HepG2 (cell line): ENCODE measurements around the gene ASTN2. TPM values are rescaled to one million over a fixed set of nuclear protein-coding genes. Genes with fewer than 3 reads are reported as not detected.

Source experiments
- AGO2 ChIP-seq: fragments of 200-400 bp; formaldehyde crosslinking; optimal IDR thresholded peaks from 2 replicates; pipeline ENCODE3; 2017; ENCODE audit warnings: mild to moderate bottlenecking, low read depth, low read length, moderate library complexity
- DNMT1 ChIP-seq: sonication (generic); formaldehyde crosslinking; IDR thresholded peaks from 2 replicates; pipeline ENCODE4 v1.5.1; 2020; ENCODE audit warnings: mild to moderate bottlenecking, missing genetic modification reagents
- HNF4A ChIP-seq: sonication (generic); formaldehyde crosslinking; IDR thresholded peaks from 2 replicates; pipeline ENCODE4 v1.4.0; 2020; ENCODE audit warnings: missing genetic modification reagents
- NAIF1 ChIP-seq: sonication (generic); formaldehyde crosslinking; IDR thresholded peaks from 2 replicates; pipeline ENCODE4 v1.5.0; 2020; ENCODE audit warnings: mild to moderate bottlenecking, missing genetic modification reagents, borderline replicate concordance
- PAX8 ChIP-seq: sonication (generic); formaldehyde crosslinking; IDR thresholded peaks from 2 replicates; pipeline ENCODE4 v1.8.0; 2022; ENCODE audit warnings: mild to moderate bottlenecking, missing genetic modification reagents, borderline replicate concordance
- RARA ChIP-seq: IDR thresholded peaks from 2 replicates; pipeline ENCODE4 v1.6.1; 2016; ENCODE audit warnings: missing genetic modification reagents, missing compliant biosample characterization
- TAF1 ChIP-seq: sonication (generic); formaldehyde crosslinking; IDR thresholded peaks from 2 replicates; pipeline ENCODE4 v1.4.0; 2020; ENCODE audit warnings: missing genetic modification reagents
- TBL1XR1 ChIP-seq: fragments of 150-350 bp; IDR thresholded peaks from 2 replicates; pipeline ENCODE4 v1.6.1; 2014; ENCODE audit warnings: borderline replicate concordance, low read length; ENCODE audit not compliant: partially characterized antibody
- TCF12 ChIP-seq, 2 experiments: fragments of 450-650 bp in 1 of 2; sonication (generic) in 1 of 2; formaldehyde crosslinking in 1 of 2; IDR thresholded peaks; 2 replicates each; pipeline versions ENCODE4 v1.6.1 to v1.8.0; 2017 to 2022; ENCODE audit warnings: antibody characterized with exemption in 1 of 2, mild to moderate bottlenecking in 1 of 2, missing genetic modification reagents in 1 of 2, moderate library complexity in 1 of 2
- TFAP4 ChIP-seq: sonication (generic); IDR thresholded peaks from 2 replicates; pipeline ENCODE4 v1.6.1; 2016; ENCODE audit warnings: low read depth, borderline replicate concordance
- THAP11 ChIP-seq: IDR thresholded peaks from 2 replicates; pipeline ENCODE4 v1.6.1; 2016; ENCODE audit warnings: missing biosample characterization, missing genetic modification reagents
- TOE1 ChIP-seq: sonication (generic); formaldehyde crosslinking; IDR thresholded peaks from 2 replicates; pipeline ENCODE4 v1.4.0; 2020; ENCODE audit warnings: mild to moderate bottlenecking, missing genetic modification reagents
- ZBTB26 ChIP-seq: IDR thresholded peaks from 2 replicates; pipeline ENCODE4 v1.6.1; 2016; ENCODE audit warnings: missing compliant biosample characterization, missing genetic modification reagents, borderline replicate concordance
- ZNF124 ChIP-seq: sonication (generic); formaldehyde crosslinking; IDR thresholded peaks from 2 replicates; pipeline ENCODE4 v1.4.0; 2020; ENCODE audit warnings: missing genetic modification reagents
- ZNF33B ChIP-seq: sonication (generic); formaldehyde crosslinking; IDR thresholded peaks from 2 replicates; pipeline ENCODE4 v1.5.1; 2020; ENCODE audit warnings: mild to moderate bottlenecking, missing genetic modification reagents
- ZNF567 ChIP-seq: sonication (generic); formaldehyde crosslinking; IDR thresholded peaks from 2 replicates; pipeline ENCODE4 v1.8.1; 2023; ENCODE audit warnings: mild to moderate bottlenecking, missing genetic modification reagents, borderline replicate concordance
- ZSCAN29 ChIP-seq: sonication (generic); formaldehyde crosslinking; conservative IDR thresholded peaks from 2 replicates; pipeline ENCODE4 v1.4.0; 2020; ENCODE audit warnings: mild to moderate bottlenecking, missing genetic modification reagents
- polyA plus RNA-seq, 8 experiments: library from polyadenylated mRNA; depleted of rRNA in 3 of 8; stranded (reverse) in 7 of 8; unstranded in 1 of 8; fragments of >200 nt; fragmentation: Illumina TruSeq in 4 of 8; extraction: Trizol in 4 of 8; gene quantifications; 2 replicates each; pipeline versions ENCODE4 v1.2.1 to v1.2.3, GENCODE V29; 2011 to 2016; ENCODE audit warnings: low read depth in 4 of 8, missing spikeins in 1 of 8, mixed read lengths in 1 of 8; ENCODE audit not compliant: insufficient read depth in 1 of 8
- total RNA-seq, 5 experiments: library from RNA; depleted of rRNA; stranded (reverse); fragments of >200 nt; fragmentation: Illumina TruSeq; extraction: Trizol; gene quantifications; 2 replicates each; pipeline ENCODE4 v1.2.3, GENCODE V29; 2016; ENCODE audit warnings: low read depth in 1 of 5
- TF ChIP-seq, protein P1 (sequence below): sonication (generic); formaldehyde crosslinking; IDR thresholded peaks from 2 replicates; pipeline ENCODE4 v1.5.0; 2020; ENCODE audit warnings: mild to moderate bottlenecking, missing genetic modification reagents, borderline replicate concordance

ASTN2 gene
- total and polyA plus RNA-seq, 2 of the 13 experiments (the other 11 are each of a cell fraction or from before 2014, with no cell fraction given): 5.2 to 13.5 TPM

DNA sequence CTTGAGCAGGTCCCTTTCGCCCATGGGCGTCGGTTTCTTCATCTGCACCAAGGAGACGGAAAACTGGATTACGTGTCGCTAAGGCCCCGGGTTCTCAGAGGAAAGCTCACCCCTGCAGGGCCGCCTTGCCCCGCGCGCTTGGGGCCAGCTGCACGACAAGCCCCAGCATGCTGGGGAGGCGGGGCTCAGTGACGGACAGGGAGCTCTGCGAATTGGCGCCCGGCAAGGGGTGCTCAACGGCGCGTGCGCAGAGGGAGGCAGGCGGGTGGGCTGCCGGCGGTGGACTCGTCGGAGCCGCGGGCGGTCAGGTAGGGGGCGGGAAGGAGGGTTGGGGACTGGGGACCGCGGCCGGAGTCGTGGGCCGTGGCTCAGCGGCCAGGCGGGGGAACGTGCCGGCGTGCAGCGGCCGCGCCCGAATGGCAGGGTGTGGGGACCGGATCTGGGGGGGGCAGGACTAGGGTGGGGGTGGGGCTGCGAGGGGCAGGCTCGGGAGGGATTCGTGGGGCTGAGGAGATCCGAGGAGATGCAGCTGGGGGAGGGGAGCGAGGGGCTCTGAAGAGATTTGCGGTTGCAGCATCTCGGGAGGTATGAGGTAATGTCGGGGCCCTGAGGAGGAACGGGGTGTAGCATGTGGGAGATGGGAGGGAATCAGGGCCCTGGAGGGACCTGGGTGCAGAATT, 727.6 kb downstream of the ASTN2 start, which contains the start of gene TRIM32 (continued):
- TF ChIP-seq, protein P1, sequence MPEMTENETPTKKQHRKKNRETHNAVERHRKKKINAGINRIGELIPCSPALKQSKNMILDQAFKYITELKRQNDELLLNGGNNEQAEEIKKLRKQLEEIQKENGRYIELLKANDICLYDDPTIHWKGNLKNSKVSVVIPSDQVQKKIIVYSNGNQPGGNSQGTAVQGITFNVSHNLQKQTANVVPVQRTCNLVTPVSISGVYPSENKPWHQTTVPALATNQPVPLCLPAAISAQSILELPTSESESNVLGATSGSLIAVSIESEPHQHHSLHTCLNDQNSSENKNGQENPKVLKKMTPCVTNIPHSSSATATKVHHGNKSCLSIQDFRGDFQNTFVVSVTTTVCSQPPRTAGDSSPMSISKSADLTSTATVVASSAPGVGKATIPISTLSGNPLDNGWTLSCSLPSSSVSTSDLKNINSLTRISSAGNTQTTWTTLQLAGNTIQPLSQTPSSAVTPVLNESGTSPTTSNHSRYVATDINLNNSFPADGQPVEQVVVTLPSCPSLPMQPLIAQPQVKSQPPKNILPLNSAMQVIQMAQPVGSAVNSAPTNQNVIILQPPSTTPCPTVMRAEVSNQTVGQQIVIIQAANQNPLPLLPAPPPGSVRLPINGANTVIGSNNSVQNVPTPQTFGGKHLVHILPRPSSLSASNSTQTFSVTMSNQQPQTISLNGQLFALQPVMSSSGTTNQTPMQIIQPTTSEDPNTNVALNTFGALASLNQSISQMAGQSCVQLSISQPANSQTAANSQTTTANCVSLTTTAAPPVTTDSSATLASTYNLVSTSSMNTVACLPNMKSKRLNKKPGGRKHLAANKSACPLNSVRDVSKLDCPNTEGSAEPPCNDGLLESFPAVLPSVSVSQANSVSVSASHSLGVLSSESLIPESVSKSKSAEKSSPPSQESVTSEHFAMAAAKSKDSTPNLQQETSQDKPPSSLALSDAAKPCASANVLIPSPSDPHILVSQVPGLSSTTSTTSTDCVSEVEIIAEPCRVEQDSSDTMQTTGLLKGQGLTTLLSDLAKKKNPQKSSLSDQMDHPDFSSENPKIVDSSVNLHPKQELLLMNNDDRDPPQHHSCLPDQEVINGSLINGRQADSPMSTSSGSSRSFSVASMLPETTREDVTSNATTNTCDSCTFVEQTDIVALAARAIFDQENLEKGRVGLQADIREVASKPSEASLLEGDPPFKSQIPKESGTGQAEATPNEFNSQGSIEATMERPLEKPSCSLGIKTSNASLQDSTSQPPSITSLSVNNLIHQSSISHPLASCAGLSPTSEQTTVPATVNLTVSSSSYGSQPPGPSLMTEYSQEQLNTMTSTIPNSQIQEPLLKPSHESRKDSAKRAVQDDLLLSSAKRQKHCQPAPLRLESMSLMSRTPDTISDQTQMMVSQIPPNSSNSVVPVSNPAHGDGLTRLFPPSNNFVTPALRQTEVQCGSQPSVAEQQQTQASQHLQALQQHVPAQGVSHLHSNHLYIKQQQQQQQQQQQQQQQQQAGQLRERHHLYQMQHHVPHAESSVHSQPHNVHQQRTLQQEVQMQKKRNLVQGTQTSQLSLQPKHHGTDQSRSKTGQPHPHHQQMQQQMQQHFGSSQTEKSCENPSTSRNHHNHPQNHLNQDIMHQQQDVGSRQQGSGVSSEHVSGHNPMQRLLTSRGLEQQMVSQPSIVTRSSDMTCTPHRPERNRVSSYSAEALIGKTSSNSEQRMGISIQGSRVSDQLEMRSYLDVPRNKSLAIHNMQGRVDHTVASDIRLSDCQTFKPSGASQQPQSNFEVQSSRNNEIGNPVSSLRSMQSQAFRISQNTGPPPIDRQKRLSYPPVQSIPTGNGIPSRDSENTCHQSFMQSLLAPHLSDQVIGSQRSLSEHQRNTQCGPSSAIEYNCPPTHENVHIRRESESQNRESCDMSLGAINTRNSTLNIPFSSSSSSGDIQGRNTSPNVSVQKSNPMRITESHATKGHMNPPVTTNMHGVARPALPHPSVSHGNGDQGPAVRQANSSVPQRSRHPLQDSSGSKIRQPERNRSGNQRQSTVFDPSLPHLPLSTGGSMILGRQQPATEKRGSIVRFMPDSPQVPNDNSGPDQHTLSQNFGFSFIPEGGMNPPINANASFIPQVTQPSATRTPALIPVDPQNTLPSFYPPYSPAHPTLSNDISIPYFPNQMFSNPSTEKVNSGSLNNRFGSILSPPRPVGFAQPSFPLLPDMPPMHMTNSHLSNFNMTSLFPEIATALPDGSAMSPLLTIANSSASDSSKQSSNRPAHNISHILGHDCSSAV: no peak
- TF ChIP-seq ZNF567 (CRISPR knock-in tag) (no peak), TCF12 (IDR thresholded peaks at IDR 0.05) (no peak), TCF12 (CRISPR knock-in tag; IDR thresholded peaks at IDR 0.05) (no peak), ZSCAN29 (CRISPR knock-in tag) (peak; percentile 60; the same call in 1 of the 2 replicates), PAX8 (CRISPR knock-in tag) (0 out of 2 replicates have a peak, but pooled peaks have one; percentile 55), TFAP4 (peak; percentile 84; the same call in 1 of the 2 replicates), ZNF33B (0 out of 2 replicates have a peak, but pooled peaks have one; percentile 28), TAF1 (CRISPR knock-in tag) (peak; percentile 79), TBL1XR1 (no peak), RARA (CRISPR knock-in tag) (0 out of 2 replicates have a peak, but pooled peaks have one; percentile 9), ZBTB26 (CRISPR knock-in tag) (peak; percentile 49; the same call in 1 of the 2 replicates), THAP11 (CRISPR knock-in tag) (peak; percentile 54), TOE1 (CRISPR knock-in tag) (no peak), HNF4A (CRISPR knock-in tag) (peak; percentile 30), NAIF1 (CRISPR knock-in tag) (no peak), ZNF124 (CRISPR knock-in tag) (peak; percentile 50; the same call in 1 of the 2 replicates), DNMT1 (no peak), AGO2 (no peak)
